OCI-LY3 (cell line): Measurements from ENCODE around the gene TCAIM.
"Not testable (repeated sequence)": the region's sequence is repeated elsewhere in the genome, so short reads cannot be mapped to it uniquely, and the experiment has no call there.

Experiments used
- CTCF ChIP-seq: fragments of 200-600, 300-600 bp; sonication (generic); IDR thresholded peaks from 2 replicates; pipeline ENCODE4 v1.5.1; 2014; ENCODE audit warnings: antibody characterized with exemption, low read length, low read depth
- EZH2phosphoT487 ChIP-seq: fragments of 200-600 bp; shearing (Covaris generic); IDR thresholded peaks from 2 replicates; pipeline ENCODE4 v1.6.1; 2018; ENCODE audit warnings: antibody characterized with exemption, mixed run types, low read depth

- not testable (repeated sequence) for TF ChIP-seq CTCF, EZH2phosphoT487
These were observed 59.7 kb downstream of the TCAIM start for GRCh38 chr3:44398271-44398670.
